WTC11 (cell line): ENCODE results near the gene IL31. TPM values are rescaled to one million over a fixed set of nuclear protein-coding genes. Genes with fewer than 3 reads are reported as not detected.

Experiments used
- ATAC-seq: fragments of 200-7000 bp; cut with Tn5 transposase; 2 replicates; pipeline ENCODE4 v1.10.0; 2021; ENCODE audit warnings: mild to moderate bottlenecking, moderate library complexity
- CTCF ChIA-PET: fragments of 300-600 bp; sonication (Branson Sonifier 250); formaldehyde crosslinking; loops from one replicate; lab custom pipeline; 2021; ENCODE audit warnings: antibody characterized with exemption; lab: Charles Lee
- POLR2A ChIA-PET: fragments of 350-600 bp; sonication (Branson Sonifier 250); formaldehyde crosslinking; loops from one replicate; lab custom pipeline; 2021; ENCODE audit warnings: antibody characterized with exemption; lab: Charles Lee
- DNase-seq: peaks from one replicate; pipeline ENCODE4 v3.0.0; 2021; ENCODE audit warnings: low spot score
- H3K27ac Mint-ChIP-seq: 2 replicates; pipeline ENCODE4 v1.8.0; 2021; ENCODE audit warnings: mixed read lengths
- H3K27me3 Mint-ChIP-seq: 2 replicates; pipeline ENCODE4 v1.8.0; 2021; ENCODE audit warnings: low read depth, mild to moderate bottlenecking, moderate library complexity, mixed read lengths
- H3K36me3 Mint-ChIP-seq: 2 replicates; pipeline ENCODE4 v1.8.0; 2021; ENCODE audit warnings: mixed read lengths
- H3K4me1 Mint-ChIP-seq: 2 replicates; pipeline ENCODE4 v1.8.0; 2022; ENCODE audit warnings: mixed read lengths
- H3K4me3 Mint-ChIP-seq: 2 replicates; pipeline ENCODE4 v1.8.0; 2021; ENCODE audit warnings: mild to moderate bottlenecking, moderate library complexity, mixed read lengths
- H3K9me3 Mint-ChIP-seq: 2 replicates; pipeline ENCODE4 v1.8.0; 2021; ENCODE audit warnings: mixed read lengths
- ARID4B ChIP-seq: sonication (generic); formaldehyde crosslinking; IDR thresholded peaks from 2 replicates; pipeline ENCODE4 v1.8.0; 2023; ENCODE audit warnings: missing genetic modification reagents, mild to moderate bottlenecking, borderline replicate concordance
- CTCF ChIP-seq: fragments of 200-600 bp; IDR thresholded peaks from 2 replicates; pipeline ENCODE4 v1.8.0; 2022; ENCODE audit warnings: antibody characterized with exemption
- ESRRA ChIP-seq: sonication (generic); formaldehyde crosslinking; IDR thresholded peaks from 2 replicates; pipeline ENCODE4 v1.8.1; 2022; ENCODE audit warnings: mild to moderate bottlenecking, missing genetic modification reagents, borderline replicate concordance
- GABPB1 ChIP-seq: sonication (generic); formaldehyde crosslinking; IDR thresholded peaks from 2 replicates; pipeline ENCODE4 v1.8.1; 2023; ENCODE audit warnings: mild to moderate bottlenecking, missing genetic modification reagents
- GRHL2 ChIP-seq: fragments of 250-450 bp; sonication (Bioruptor Pico); IDR thresholded peaks from 2 replicates; pipeline ENCODE4 v1.8.0; 2022; ENCODE audit warnings: mild to moderate bottlenecking, moderate library complexity; ENCODE audit not compliant: insufficient replicate concordance, severe bottlenecking
- JAZF1 ChIP-seq: fragments of 250-450 bp; sonication (Bioruptor Pico); IDR thresholded peaks from 2 replicates; pipeline ENCODE4 v1.9.0; 2021; ENCODE audit warnings: moderate library complexity, mild to moderate bottlenecking, inconsistent platforms
- MLX ChIP-seq: sonication (generic); formaldehyde crosslinking; IDR thresholded peaks from 2 replicates; pipeline ENCODE4 v1.8.1; 2023; ENCODE audit warnings: mild to moderate bottlenecking, missing genetic modification reagents, moderate library complexity
- MYBL2 ChIP-seq: sonication (generic); formaldehyde crosslinking; IDR thresholded peaks from 2 replicates; pipeline ENCODE4 v1.8.1; 2023; ENCODE audit warnings: mild to moderate bottlenecking, moderate library complexity, missing genetic modification reagents
- NFE2L1 ChIP-seq: sonication (generic); formaldehyde crosslinking; IDR thresholded peaks from 2 replicates; pipeline ENCODE4 v1.8.1; 2023; ENCODE audit warnings: missing genetic modification reagents
- PREB ChIP-seq: sonication (generic); formaldehyde crosslinking; IDR thresholded peaks from 2 replicates; pipeline ENCODE4 v1.8.1; 2022; ENCODE audit warnings: mild to moderate bottlenecking, missing genetic modification reagents, moderate library complexity, borderline replicate concordance
- SP1 ChIP-seq: sonication (generic); formaldehyde crosslinking; conservative IDR thresholded peaks from 2 replicates; pipeline ENCODE4 v1.8.1; 2022; ENCODE audit warnings: missing genetic modification reagents
- TCF7 ChIP-seq: sonication (generic); formaldehyde crosslinking; IDR thresholded peaks from 2 replicates; pipeline ENCODE4 v1.8.0; 2022; ENCODE audit warnings: mild to moderate bottlenecking, low read depth, missing genetic modification reagents, moderate library complexity
- total RNA-seq: library from RNA; stranded (reverse); gene quantifications from 3 replicates; pipeline ENCODE4 v1.2.3, GENCODE V29; 2021

The IL31 gene
- total RNA-seq, 1 experiment from 2014 or later = not detected

- H3K36me3 Mint-ChIP-seq = no peaks in the 10 kb centered on the region
- ATAC-seq (no peak), DNase-seq (no peak)
- H3K9me3 Mint-ChIP-seq = no peaks in the 10 kb centered on the region
- peaks cover 43% of the 10 kb centered on the region for H3K27me3 Mint-ChIP-seq
- no peak overlapping the region for H3K4me3 Mint-ChIP-seq
- CTCF ChIA-PET = interaction anchor here (1.6 kb wide), 1 partner anchor 10 kb away, joined by 6 read pairs; no protein-coding TSS in a partner anchor
- H3K27ac Mint-ChIP-seq = no peak overlapping the region
- peaks cover 16% of the 10 kb centered on the region for H3K4me1 Mint-ChIP-seq
- no peak for TF ChIP-seq JAZF1 (CRISPR knock-in tag)
- no peak for TF ChIP-seq GABPB1 (CRISPR knock-in tag)
- no peak for TF ChIP-seq NFE2L1
- no peak for TF ChIP-seq SP1 (CRISPR knock-in tag)
- TF ChIP-seq ESRRA (CRISPR knock-in tag) = no peak
- TF ChIP-seq CTCF = no peak
- no peak for TF ChIP-seq MYBL2 (CRISPR knock-in tag)
- no peak for TF ChIP-seq GRHL2
- TF ChIP-seq PREB (CRISPR knock-in tag) = no peak
- TF ChIP-seq TCF7 (CRISPR knock-in tag) = no peak
- no peak for TF ChIP-seq ARID4B
- POLR2A ChIA-PET = interaction anchor here (0.7 kb wide), 1 partner anchor 1370 kb away, joined by 3 read pairs; no protein-coding TSS in a partner anchor
These were observed 27.4 kb upstream of the IL31 start for GRCh38 chr12:122201381-122201780.

- Mint-ChIP-seq H3K4me1 (peaks cover 16% of the 10 kb centered on the region), H3K27ac (no peak overlapping the region), H3K4me3 (no peak overlapping the region), H3K9me3 (peaks cover 5% of the 10 kb centered on the region), H3K36me3 (peaks cover 2% of the 10 kb centered on the region; the same call in 1 of the 2 replicates), H3K27me3 (peaks cover 37% of the 10 kb centered on the region)
- ChIA-PET POLR2A (no interaction called here), CTCF (interaction anchor here (1.6 kb wide), 1 partner anchor 9 kb away, joined by 6 read pairs; no protein-coding TSS in a partner anchor)
- TF ChIP-seq MLX (CRISPR knock-in tag) = no peak
- ATAC-seq (peak; percentile 24), DNase-seq (peak; percentile 60)
These were observed 26.6 kb upstream of the IL31 start for GRCh38 chr12:122200541-122201175.
